GM23248 (cell line): ENCODE data around the gene RASA3. TPM values are rescaled to one million over a fixed set of nuclear protein-coding genes. Genes with fewer than 3 reads are reported as not detected.
A peak's percentile ranks its signal among the peaks of the same experiment; 100 is the strongest.

Source experiments
- DNase-seq: peaks from one replicate; pipeline ENCODE4 v3.0.0-alpha.2; 2015
- H2AFZ ChIP-seq: fragments of 200-600 bp; sonication (generic); 2 replicates; pipeline ENCODE4 v1.6.1; 2016; ENCODE audit warnings: antibody characterized with exemption
- H3F3A ChIP-seq: fragments of 200-600 bp; sonication (generic); 2 replicates; pipeline ENCODE4 v1.6.1; 2016; ENCODE audit warnings: mild to moderate bottlenecking, antibody characterized with exemption, mixed run types; ENCODE audit not compliant: insufficient read depth
- H3K27ac ChIP-seq: fragments of 200-600 bp; sonication (generic); 2 replicates; pipeline ENCODE4 v1.5.1; 2016; ENCODE audit warnings: mild to moderate bottlenecking
- H3K27me3 ChIP-seq: fragments of 200-600 bp; sonication (generic); replicated peaks from 2 replicates; pipeline ENCODE4 v1.6.1; 2016; ENCODE audit warnings: mild to moderate bottlenecking; ENCODE audit not compliant: insufficient read depth
- H3K36me3 ChIP-seq: fragments of 200-600 bp; sonication (generic); 2 replicates; pipeline ENCODE4 v1.6.1; 2016; ENCODE audit warnings: low read depth, mild to moderate bottlenecking
- H3K4me1 ChIP-seq: fragments of 200-600 bp; sonication (generic); 2 replicates; pipeline ENCODE4 v1.6.1; 2016; ENCODE audit warnings: mild to moderate bottlenecking; ENCODE audit not compliant: insufficient read depth
- H3K4me2 ChIP-seq: fragments of 200-600 bp; sonication (generic); one replicate; pipeline ENCODE4 v1.6.1; 2016; ENCODE audit warnings: mild to moderate bottlenecking; ENCODE audit not compliant: unreplicated experiment
- H3K4me3 ChIP-seq: fragments of 200-600 bp; sonication (generic); 2 replicates; pipeline ENCODE4 v1.5.1; 2016; ENCODE audit warnings: mild to moderate bottlenecking
- H3K79me2 ChIP-seq: fragments of 200-600 bp; sonication (generic); 2 replicates; pipeline ENCODE4 v1.6.1; 2016; ENCODE audit warnings: mild to moderate bottlenecking; ENCODE audit not compliant: insufficient read depth
- H3K9ac ChIP-seq: fragments of 200-600 bp; sonication (generic); 2 replicates; pipeline ENCODE4 v1.6.1; 2016; ENCODE audit warnings: mild to moderate bottlenecking
- H3K9me2 ChIP-seq: fragments of 200-600 bp; sonication (generic); 2 replicates; pipeline ENCODE4 v1.6.1; 2016; ENCODE audit warnings: mixed run types, mild to moderate bottlenecking, moderate library complexity; ENCODE audit not compliant: insufficient read depth
- H3K9me3 ChIP-seq: fragments of 200-600 bp; sonication (generic); one replicate; pipeline ENCODE4 v1.6.1; 2017; ENCODE audit warnings: low read depth
- H4K20me1 ChIP-seq: fragments of 200-600 bp; sonication (generic); 2 replicates; pipeline ENCODE4 v1.6.0; 2016; ENCODE audit not compliant: insufficient read depth
- EZH2 ChIP-seq: fragments of 200-600 bp; sonication (generic); IDR thresholded peaks from 2 replicates; pipeline ENCODE4 v1.6.1; 2018; ENCODE audit warnings: antibody characterized with exemption, mild to moderate bottlenecking; ENCODE audit not compliant: insufficient read depth, poor library complexity, severe bottlenecking
- EZH2phosphoT487 ChIP-seq: fragments of 200-600 bp; sonication (generic); IDR thresholded peaks from 2 replicates; pipeline ENCODE4 v1.6.1; 2018; ENCODE audit warnings: antibody characterized with exemption, moderate library complexity, mild to moderate bottlenecking, low read depth; ENCODE audit not compliant: insufficient read depth
- WGBS, 2 experiments: methylation state at CpG; one replicate each; pipeline ENCODE4 v1.1.6; 2015 to 2017; ENCODE audit warnings: low lambda C conversion rate in 2 of 2, low coverage in 1 of 2; ENCODE audit errors: missing lambda C conversion rate in 2 of 2; 5-methylcytosine and 5-hydroxymethylcytosine counted together
- in situ Hi-C: fragments of 300-500 bp; cut with MboI; formaldehyde crosslinking; loops from 2 replicates; pipeline ENCODE4 v1.15.0; 2020
- polyA plus RNA-seq: library from polyadenylated mRNA; unstranded; fragments of >200 nt; fragmentation: Nextera tagmentation; extraction: Ambion mirVana; gene quantifications from 2 replicates; pipeline ENCODE4 v1.2.1, GENCODE V29; 2016
- total RNA-seq: library from RNA; depleted of rRNA; stranded (reverse); fragments of >200 nt; shearing (Covaris generic); gene quantifications from 2 replicates; pipeline ENCODE4 v1.2.3, GENCODE V29; 2014

Gene RASA3
- total and polyA plus RNA-seq, 2 experiments from 2014 or later = 34.3 to 36.7 TPM

- 0 out of 2 replicates have a peak, but pooled peaks cover 7% of the 10 kb centered on the region for H3F3A ChIP-seq
- H3K4me3 ChIP-seq = no peak overlapping the region
- no peak overlapping the region for H3K4me2 ChIP-seq
- H3K36me3 ChIP-seq = no peaks in the 10 kb centered on the region
- in situ Hi-C loops = no loop called here
- H3K9me3 ChIP-seq = no peaks in the 10 kb centered on the region
- peaks cover 87% of the 10 kb centered on the region for H3K79me2 ChIP-seq
- no peak overlapping the region for H3K9ac ChIP-seq
- no peaks in the 10 kb centered on the region for H3K4me1 ChIP-seq
- no peaks in the 10 kb centered on the region for H4K20me1 ChIP-seq
- no peak overlapping the region for H2AFZ ChIP-seq
- H3K27me3 ChIP-seq = no peaks in the 10 kb centered on the region
- WGBS, 2 experiments = 90% methylated on average over 19 of the region's 19 CpGs
- TF ChIP-seq EZH2phosphoT487 (no peak), EZH2 (no peak)
- no peak for DNase-seq
- no peak overlapping the region for H3K27ac ChIP-seq
- H3K9me2 ChIP-seq = no peaks in the 10 kb centered on the region
Observed at GRCh38 chr13:114047358-114047881, 85.0 kb downstream of the RASA3 start.

DNA sequence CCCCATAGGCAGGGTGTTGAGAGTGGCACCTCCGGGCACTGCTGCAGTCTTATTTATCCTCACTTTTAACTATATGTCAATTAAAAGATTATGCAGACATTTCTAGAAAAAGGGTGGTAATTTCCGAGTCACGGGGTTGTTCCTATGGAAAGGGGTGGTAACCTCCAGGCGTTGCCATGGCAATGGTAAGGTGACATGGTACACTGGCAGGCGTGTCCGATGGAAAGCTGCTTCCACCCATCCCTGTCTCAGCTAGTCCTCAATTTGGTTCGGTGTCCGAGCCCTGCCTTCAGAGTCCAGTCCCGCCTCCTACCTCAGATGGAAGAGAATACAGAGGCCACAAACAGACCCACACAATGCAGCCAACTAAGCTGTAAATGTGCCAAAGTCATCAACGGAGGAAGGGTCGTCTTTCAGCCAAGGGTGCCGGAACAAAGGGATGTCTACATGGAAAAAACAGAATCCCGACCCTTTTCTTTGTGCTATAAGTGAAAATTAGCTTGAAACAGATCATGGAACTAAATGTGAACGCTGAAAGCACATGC lies 85.9 kb downstream of the RASA3 start:
- DNase-seq = no peak
- H3K9me2 ChIP-seq = no peaks in the 10 kb centered on the region
- 90 to 94% methylated on average over 14 of the region's 14 CpGs for WGBS, 2 experiments
- in situ Hi-C loops = no loop called here
- no peak overlapping the region for H2AFZ ChIP-seq
- H3K9me3 ChIP-seq = no peaks in the 10 kb centered on the region
- no peaks in the 10 kb centered on the region for H3K4me1 ChIP-seq
- no peak overlapping the region for H3K9ac ChIP-seq
- H3K4me3 ChIP-seq = no peak overlapping the region
- no peak overlapping the region for H3K27ac ChIP-seq
- H3K4me2 ChIP-seq = no peak overlapping the region
- TF ChIP-seq EZH2phosphoT487 = no peak
- TF ChIP-seq EZH2 = no peak
- 0 out of 2 replicates have a peak, but pooled peaks cover 7% of the 10 kb centered on the region for H3F3A ChIP-seq
- no peaks in the 10 kb centered on the region for H3K36me3 ChIP-seq
- no peaks in the 10 kb centered on the region for H3K27me3 ChIP-seq
- peaks cover 87% of the 10 kb centered on the region for H3K79me2 ChIP-seq
- H4K20me1 ChIP-seq = no peaks in the 10 kb centered on the region

- Histone ChIP-seq H3K36me3 (no peaks in the 10 kb centered on the region), H3K79me2 (peaks cover 86% of the 10 kb centered on the region), H4K20me1 (no peaks in the 10 kb centered on the region), H3K9me3 (no peaks in the 10 kb centered on the region), H3K9me2 (no peaks in the 10 kb centered on the region), H3K9ac (no peak overlapping the region), H3K27me3 (no peaks in the 10 kb centered on the region), H3K4me3 (no peak overlapping the region), H3K27ac (no peak overlapping the region), H3F3A (0 out of 2 replicates have a peak, but pooled peaks cover 7% of the 10 kb centered on the region), H2AFZ (no peak overlapping the region), H3K4me1 (no peaks in the 10 kb centered on the region), H3K4me2 (no peak overlapping the region)
- TF ChIP-seq EZH2phosphoT487 (no peak), EZH2 (no peak)
- no peak for DNase-seq
- WGBS, 2 experiments = 91 to 94% methylated on average over 21 of the region's 21 CpGs
- in situ Hi-C loops = no loop called here
Observed at GRCh38 chr13:114045113-114045735, 87.2 kb downstream of the RASA3 start.

- no peak overlapping the region for H3K4me2 ChIP-seq
- 0 out of 2 replicates have a peak, but pooled peaks cover 7% of the 10 kb centered on the region for H3F3A ChIP-seq
- no peaks in the 10 kb centered on the region for H3K36me3 ChIP-seq
- TF ChIP-seq EZH2phosphoT487 = no peak
- no peak for TF ChIP-seq EZH2
- WGBS, 2 experiments = 80 to 83% methylated on average over 11 to 17 of the region's 17 CpGs
- no peaks in the 10 kb centered on the region for H3K9me2 ChIP-seq
- H3K79me2 ChIP-seq = peaks cover 86% of the 10 kb centered on the region
- H3K9ac ChIP-seq = no peak overlapping the region
- DNase-seq = peak; percentile 29
- H4K20me1 ChIP-seq = no peaks in the 10 kb centered on the region
- no peaks in the 10 kb centered on the region for H3K27me3 ChIP-seq
- in situ Hi-C loops = no loop called here
- no peak overlapping the region for H3K4me3 ChIP-seq
- H3K9me3 ChIP-seq = no peaks in the 10 kb centered on the region
- no peak overlapping the region for H2AFZ ChIP-seq
- H3K4me1 ChIP-seq = no peaks in the 10 kb centered on the region
- H3K27ac ChIP-seq = no peak overlapping the region
Observed at GRCh38 chr13:114044486-114044885, 87.9 kb downstream of the RASA3 start.
